COLO829 (cell line): ENCODE measurements around the gene GLS.

Experiments used
- DNase-seq: peaks from one replicate; pipeline ENCODE4 v3.0.0; 2012; ENCODE audit warnings: low spot score

Gene GLS

GRCh38 chr2:190972846-190973245 is 92.2 kb downstream of the GLS start:
- DNase-seq: no peak

- no peak for DNase-seq
Measured at GRCh38 chr2:190973262-190973661, 92.6 kb downstream of the GLS start.

- DNase-seq: no peak
Measured at GRCh38 chr2:190973726-190974628, 93.4 kb downstream of the GLS start.

GRCh38 chr2:190974629-190975361 is 94.2 kb downstream of the GLS start:
- DNase-seq: no peak

- no peak for DNase-seq
Measured at GRCh38 chr2:190976521-190976920, 95.9 kb downstream of the GLS start.

GRCh38 chr2:190977505-190977904 is 96.9 kb downstream of the GLS start:
- DNase-seq: no peak

GRCh38 chr2:190978389-190979053 is 97.9 kb downstream of the GLS start:
- no peak for DNase-seq

GRCh38 chr2:190979906-190980629 is 99.4 kb downstream of the GLS start:
- DNase-seq: no peak

- DNase-seq: no peak
Measured at GRCh38 chr2:190980630-190981209, 100.1 kb downstream of the GLS start.

- no peak for DNase-seq
Measured at GRCh38 chr2:190981333-190981732, 100.7 kb downstream of the GLS start.

- DNase-seq: no peak
Measured at GRCh38 chr2:190981733-190982132, 101.1 kb downstream of the GLS start.

GRCh38 chr2:190982262-190983034 is 101.8 kb downstream of the GLS start:
- DNase-seq: no peak

- peak; percentile 20 for DNase-seq
Measured at GRCh38 chr2:190984595-190984994, 104.0 kb downstream of the GLS start.

- no peak for DNase-seq
Measured at GRCh38 chr2:190986221-190986953, 105.8 kb downstream of the GLS start.

GRCh38 chr2:190987116-190987515 is 106.5 kb downstream of the GLS start:
- no peak for DNase-seq

- DNase-seq: no peak
Measured at GRCh38 chr2:190987938-190988337, 107.3 kb downstream of the GLS start.

GRCh38 chr2:190988910-190989309 is 108.3 kb downstream of the GLS start:
- DNase-seq: peak; percentile 15

GRCh38 chr2:190990132-190990531 is 109.5 kb downstream of the GLS start:
- no peak for DNase-seq

- no peak for DNase-seq
Measured at GRCh38 chr2:190993292-190993643, 112.6 kb downstream of the GLS start.

GRCh38 chr2:190994148-190994547 is 113.5 kb downstream of the GLS start:
- DNase-seq: no peak
